ENCODE data around the gene PLA2G4A. TPM values are rescaled to one million over a fixed set of nuclear protein-coding genes. Genes with fewer than 3 reads are reported as not detected.

Gene PLA2G4A
- total RNA-seq, 1 donor = 12.3 TPM

DNA sequence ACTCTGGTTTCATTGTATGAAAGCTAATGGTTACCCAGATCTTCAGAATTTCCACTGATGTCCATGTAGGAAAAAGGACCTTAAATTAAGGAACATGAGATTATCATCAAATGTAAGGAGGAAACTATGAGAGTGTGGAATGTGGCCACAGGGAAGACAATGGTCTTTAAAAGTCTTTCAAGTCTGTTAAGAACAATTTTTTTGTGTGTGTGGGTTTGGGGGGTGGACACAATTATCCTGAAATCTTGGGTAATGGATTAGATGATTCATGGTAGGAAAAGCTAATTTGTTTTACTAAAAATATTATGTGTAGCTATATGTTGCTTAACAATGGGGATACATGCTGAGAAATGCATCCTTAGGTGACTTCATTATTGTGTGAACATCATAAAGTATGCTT, 72.9 kb downstream of the PLA2G4A start:
- H3K27me3 ChIP-seq (ENCODE audit: insufficient read depth, low read length) = no peaks in the 10 kb centered on the region
- H3K79me2 ChIP-seq (ENCODE audit: insufficient read depth, low read length) = no peaks in the 10 kb centered on the region
- TF ChIP-seq, protein P1, sequence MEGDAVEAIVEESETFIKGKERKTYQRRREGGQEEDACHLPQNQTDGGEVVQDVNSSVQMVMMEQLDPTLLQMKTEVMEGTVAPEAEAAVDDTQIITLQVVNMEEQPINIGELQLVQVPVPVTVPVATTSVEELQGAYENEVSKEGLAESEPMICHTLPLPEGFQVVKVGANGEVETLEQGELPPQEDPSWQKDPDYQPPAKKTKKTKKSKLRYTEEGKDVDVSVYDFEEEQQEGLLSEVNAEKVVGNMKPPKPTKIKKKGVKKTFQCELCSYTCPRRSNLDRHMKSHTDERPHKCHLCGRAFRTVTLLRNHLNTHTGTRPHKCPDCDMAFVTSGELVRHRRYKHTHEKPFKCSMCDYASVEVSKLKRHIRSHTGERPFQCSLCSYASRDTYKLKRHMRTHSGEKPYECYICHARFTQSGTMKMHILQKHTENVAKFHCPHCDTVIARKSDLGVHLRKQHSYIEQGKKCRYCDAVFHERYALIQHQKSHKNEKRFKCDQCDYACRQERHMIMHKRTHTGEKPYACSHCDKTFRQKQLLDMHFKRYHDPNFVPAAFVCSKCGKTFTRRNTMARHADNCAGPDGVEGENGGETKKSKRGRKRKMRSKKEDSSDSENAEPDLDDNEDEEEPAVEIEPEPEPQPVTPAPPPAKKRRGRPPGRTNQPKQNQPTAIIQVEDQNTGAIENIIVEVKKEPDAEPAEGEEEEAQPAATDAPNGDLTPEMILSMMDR (IDR thresholded peaks at IDR 0.05; ENCODE audit: extremely low read depth, low read depth, low read length) = no peak
- no peaks in the 10 kb centered on the region for H3K9me3 ChIP-seq (ENCODE audit: low read depth, low read length)
- H2AFZ ChIP-seq (ENCODE audit: low read length) = no peak overlapping the region
- DNase-seq (ENCODE audit: insufficient read length, low spot score, missing footprints) = no peak
- no peaks in the 10 kb centered on the region for H4K20me1 ChIP-seq (ENCODE audit: insufficient read depth, low read length)
- peaks cover 2% of the 10 kb centered on the region for H3K4me1 ChIP-seq (ENCODE audit: insufficient read depth, low read length)
- H3K4me3 ChIP-seq (ENCODE audit: insufficient read depth, low read length) = no peak overlapping the region
- no peak overlapping the region for H3K4me2 ChIP-seq (ENCODE audit: insufficient read depth, low read length)
- H3K36me3 ChIP-seq (ENCODE audit: insufficient read depth, low read length) = no peaks in the 10 kb centered on the region
- no peak overlapping the region for H3K27ac ChIP-seq (ENCODE audit: low read depth, low read length)

- no peaks in the 10 kb centered on the region for H3K79me2 ChIP-seq (ENCODE audit: insufficient read depth, low read length)
- H2AFZ ChIP-seq (ENCODE audit: low read length) = no peak overlapping the region
- no peaks in the 10 kb centered on the region for H3K27me3 ChIP-seq (ENCODE audit: insufficient read depth, low read length)
Measured at GRCh38 chr1:186903374-186904136, 74.8 kb downstream of the PLA2G4A start.

DNA sequence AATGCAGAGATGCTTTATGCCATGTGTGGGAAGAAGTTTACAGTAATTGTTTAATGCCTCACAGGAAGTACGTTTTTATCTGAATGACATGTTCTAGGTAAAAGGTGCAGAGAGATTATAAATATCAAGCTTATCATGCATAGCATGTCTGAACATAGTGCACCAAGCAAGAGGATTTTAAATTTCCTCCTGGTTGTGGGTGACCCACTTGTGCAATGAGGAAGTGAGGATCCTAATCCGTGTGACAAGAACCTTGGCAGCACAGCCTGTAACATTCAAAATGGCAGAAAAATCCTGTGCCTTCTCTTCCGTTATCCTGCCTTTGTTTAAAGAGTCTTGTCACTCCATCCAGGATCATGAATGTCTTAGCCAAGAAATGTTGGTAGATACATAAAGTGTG, 75.6 kb downstream of the PLA2G4A start:
- no peak overlapping the region for H3K27ac ChIP-seq (ENCODE audit: low read depth, low read length)
- H3K4me2 ChIP-seq (ENCODE audit: insufficient read depth, low read length) = no peak overlapping the region
- no peaks in the 10 kb centered on the region for H3K79me2 ChIP-seq (ENCODE audit: insufficient read depth, low read length)
- H3K27me3 ChIP-seq (ENCODE audit: insufficient read depth, low read length) = no peaks in the 10 kb centered on the region
- H3K36me3 ChIP-seq (ENCODE audit: insufficient read depth, low read length) = no peaks in the 10 kb centered on the region
- H3K9me3 ChIP-seq (ENCODE audit: low read depth, low read length) = no peaks in the 10 kb centered on the region
- no peak overlapping the region for H2AFZ ChIP-seq (ENCODE audit: low read length)
- H3K4me1 ChIP-seq (ENCODE audit: insufficient read depth, low read length) = no peaks in the 10 kb centered on the region
- DNase-seq (ENCODE audit: insufficient read length, low spot score, missing footprints) = no peak
- TF ChIP-seq, protein P1 (IDR thresholded peaks at IDR 0.05; ENCODE audit: extremely low read depth, low read depth, low read length) = no peak
- no peaks in the 10 kb centered on the region for H4K20me1 ChIP-seq (ENCODE audit: insufficient read depth, low read length)
- H3K4me3 ChIP-seq (ENCODE audit: insufficient read depth, low read length) = no peak overlapping the region

More at GRCh38 chr1:186903374-186904136, 74.8 kb downstream of the PLA2G4A start:
- H3K27ac ChIP-seq (ENCODE audit: low read depth, low read length) = no peak overlapping the region
- no peak overlapping the region for H3K4me2 ChIP-seq (ENCODE audit: insufficient read depth, low read length)
- H3K4me1 ChIP-seq (ENCODE audit: insufficient read depth, low read length) = no peaks in the 10 kb centered on the region
- H3K36me3 ChIP-seq (ENCODE audit: insufficient read depth, low read length) = no peaks in the 10 kb centered on the region
- H3K9me3 ChIP-seq (ENCODE audit: low read depth, low read length) = no peaks in the 10 kb centered on the region
- H4K20me1 ChIP-seq (ENCODE audit: insufficient read depth, low read length) = no peaks in the 10 kb centered on the region
- no peak for DNase-seq (ENCODE audit: insufficient read length, low spot score, missing footprints)
- H3K4me3 ChIP-seq (ENCODE audit: insufficient read depth, low read length) = no peak overlapping the region
- TF ChIP-seq, protein P1 (IDR thresholded peaks at IDR 0.05; ENCODE audit: extremely low read depth, low read depth, low read length) = no peak

GRCh38 chr1:186905561-186905960, 76.8 kb downstream of the PLA2G4A start:
- no peaks in the 10 kb centered on the region for H3K27me3 ChIP-seq (ENCODE audit: insufficient read depth, low read length)
- H3K4me2 ChIP-seq (ENCODE audit: insufficient read depth, low read length) = no peak overlapping the region
- no peaks in the 10 kb centered on the region for H3K9me3 ChIP-seq (ENCODE audit: low read depth, low read length)
- H3K79me2 ChIP-seq (ENCODE audit: insufficient read depth, low read length) = no peaks in the 10 kb centered on the region
- DNase-seq (ENCODE audit: insufficient read length, low spot score, missing footprints) = no peak
- H3K36me3 ChIP-seq (ENCODE audit: insufficient read depth, low read length) = no peaks in the 10 kb centered on the region
- no peak overlapping the region for H2AFZ ChIP-seq (ENCODE audit: low read length)
- H3K4me1 ChIP-seq (ENCODE audit: insufficient read depth, low read length) = no peaks in the 10 kb centered on the region
- no peak overlapping the region for H3K4me3 ChIP-seq (ENCODE audit: insufficient read depth, low read length)
- TF ChIP-seq, protein P1 (IDR thresholded peaks at IDR 0.05; ENCODE audit: extremely low read depth, low read depth, low read length) = no peak
- no peaks in the 10 kb centered on the region for H4K20me1 ChIP-seq (ENCODE audit: insufficient read depth, low read length)
- no peak overlapping the region for H3K27ac ChIP-seq (ENCODE audit: low read depth, low read length)

Data from osteoblast (primary cell).